ENCODE data around the gene JAKMIP2.
A peak's percentile ranks its signal among the peaks of the same experiment; 100 is the strongest.
"Not testable (repeated sequence)": the region's sequence is repeated elsewhere in the genome, so short reads cannot be mapped to it uniquely, and the experiment has no call there.

JAKMIP2 gene

DNA sequence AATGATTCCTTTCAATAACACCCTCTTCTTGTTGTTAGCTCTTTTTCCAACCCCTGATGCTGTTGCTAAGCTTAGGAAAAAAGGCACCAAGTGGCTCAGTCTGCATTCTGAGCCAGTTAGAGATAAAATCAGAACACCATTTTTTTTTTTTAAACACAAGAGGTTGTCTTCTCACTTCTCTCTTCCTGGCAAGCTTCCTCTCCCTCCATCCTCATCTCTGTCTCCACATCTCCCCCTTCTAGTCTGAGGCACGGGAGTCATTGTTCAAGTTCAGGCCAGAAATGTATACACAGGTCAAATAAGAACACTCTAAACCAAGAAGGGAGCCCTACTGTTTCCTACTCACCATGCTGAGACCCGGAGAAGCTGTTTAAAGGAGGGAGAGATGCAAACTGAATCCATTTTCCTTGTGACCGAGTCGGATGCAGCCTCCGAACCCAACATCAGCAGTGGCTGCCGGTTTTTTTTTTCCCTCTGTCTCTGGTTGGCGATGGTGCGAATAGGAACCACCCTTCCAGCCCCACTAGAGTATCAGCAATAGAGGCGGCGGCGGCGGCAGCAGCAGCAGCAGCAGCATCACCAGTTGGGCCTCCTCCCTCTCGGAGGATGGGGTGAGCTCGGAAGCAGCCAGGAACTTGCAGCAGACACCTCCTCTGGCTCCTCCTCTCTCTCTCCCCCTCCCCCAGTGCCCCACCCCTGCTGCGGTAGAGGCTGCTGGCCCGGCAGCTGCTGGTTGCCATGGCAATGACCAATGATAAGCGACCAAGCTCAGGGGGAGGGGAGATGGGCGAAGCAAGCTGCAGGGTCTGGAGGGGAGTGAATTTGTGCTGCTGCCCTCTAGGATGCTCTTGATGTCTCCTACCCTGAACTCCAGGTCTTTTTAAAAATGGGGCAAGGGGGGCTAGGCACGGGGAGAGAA is at the start of gene JAKMIP2:
Gene JAKMIP2, minus strand, starts transcription at position 619 of the 919 bp plus-strand sequence. CDS start 110,922 bp downstream, outside the sequence.
- peak; percentile 89 for DNase-seq

- DNase-seq = no peak
Observed at GRCh38 chr5:147831465-147831864, 48.9 kb upstream of the JAKMIP2 start, which contains the start of gene SPINK1. SPINK1 (minus strand) TSS chr5:147831671; CDS start chr5:147831577, 94 bp downstream.

DNA sequence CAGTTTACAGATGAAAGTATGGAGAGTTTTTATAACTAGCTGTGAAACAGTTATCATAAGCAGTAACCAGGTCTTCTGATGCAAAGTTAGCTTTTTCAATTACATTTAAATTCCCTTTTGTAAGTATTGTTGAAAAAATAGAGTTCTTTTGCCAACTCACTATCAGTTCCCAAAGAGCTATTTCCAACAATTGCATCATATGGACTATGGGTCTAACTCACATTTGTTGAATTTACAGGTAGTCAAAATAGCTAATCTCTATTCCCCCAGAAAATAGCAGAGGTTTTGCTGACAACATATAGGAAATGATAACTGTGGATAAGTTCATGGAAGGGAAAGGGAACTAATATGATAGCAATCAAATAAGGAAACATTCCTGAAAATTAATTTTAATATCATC is 47.5 kb upstream of the JAKMIP2 start:
- no peak for DNase-seq

DNA sequence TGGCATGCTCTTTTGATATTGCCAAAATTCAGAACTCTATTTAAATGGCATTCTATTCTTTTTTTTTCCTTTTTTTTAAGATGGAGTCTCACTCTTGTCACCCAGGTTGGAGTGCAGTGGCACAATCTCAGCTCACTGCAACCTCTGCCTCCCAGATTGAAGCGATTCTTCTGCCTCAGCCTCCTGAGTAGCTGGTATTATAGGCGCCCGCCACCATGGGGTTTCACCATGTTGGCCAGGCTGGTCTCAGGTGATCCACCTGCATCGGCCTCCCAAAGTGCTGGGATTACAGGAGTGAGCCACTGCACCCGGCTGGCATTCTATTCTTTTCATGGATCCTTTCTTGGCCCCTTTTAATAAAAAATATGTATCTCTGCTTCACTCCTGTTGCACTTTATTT is 44.5 kb upstream of the JAKMIP2 start:
- not testable (repeated sequence) for DNase-seq

DNA sequence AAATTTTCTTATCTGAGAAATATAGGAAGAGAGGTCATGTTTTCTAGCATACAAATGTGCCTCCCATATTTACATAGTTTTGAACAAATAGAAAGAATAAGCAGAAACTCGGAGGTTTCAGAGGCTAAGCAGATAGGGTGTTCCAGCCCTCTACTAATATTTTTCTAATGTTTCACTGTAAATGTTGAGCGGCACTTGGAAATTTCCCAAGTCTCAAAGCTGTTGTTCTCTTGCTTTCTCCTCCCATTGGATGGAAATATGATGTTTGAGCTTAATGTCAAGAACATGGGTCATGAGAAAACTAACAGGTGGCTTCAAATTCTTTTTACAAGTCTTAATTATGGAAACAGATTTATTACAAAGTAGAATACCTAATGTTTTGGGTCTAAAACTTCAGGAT is 43.8 kb upstream of the JAKMIP2 start:
- no peak for DNase-seq

DNA sequence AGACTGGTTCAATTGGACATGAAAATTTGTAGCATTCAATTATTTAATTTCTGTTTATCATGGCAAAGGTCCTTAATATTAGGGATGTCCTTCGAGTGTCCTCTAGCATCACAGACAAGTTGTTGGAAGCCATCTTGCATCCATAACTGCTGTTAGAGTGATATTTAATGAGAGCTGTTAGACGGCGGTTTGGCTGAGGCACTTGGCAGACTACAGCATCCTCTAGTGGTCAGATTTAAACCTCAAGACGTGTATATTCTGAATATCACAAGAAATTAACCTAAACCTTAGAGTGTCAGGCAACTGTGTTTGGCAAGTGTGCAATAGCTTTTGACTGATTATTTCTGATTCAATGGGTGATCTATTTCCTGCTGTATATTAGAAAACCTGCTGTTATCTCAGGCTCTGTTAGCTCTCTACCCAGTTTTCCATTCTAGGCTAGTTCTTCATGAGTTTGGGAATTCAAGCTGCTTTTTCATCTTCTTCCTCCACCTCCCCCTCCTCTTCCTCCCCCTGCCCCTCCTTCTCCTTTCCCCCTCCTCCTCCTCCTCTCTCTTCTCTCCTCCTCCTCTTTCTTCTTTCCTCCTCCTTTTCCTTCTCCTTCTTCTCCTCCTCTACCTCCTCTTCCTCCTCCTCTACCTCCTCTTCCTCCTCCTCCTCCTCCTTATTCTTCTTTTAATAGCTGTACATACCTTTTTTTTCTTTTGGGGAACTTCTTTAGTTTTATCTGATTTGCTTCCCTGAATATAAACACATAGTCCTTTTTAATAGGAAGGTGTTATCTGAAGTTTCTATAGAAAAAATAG is 40.4 kb upstream of the JAKMIP2 start:
- DNase-seq = no peak

GRCh38 chr5:147822222-147822621 is 39.7 kb upstream of the JAKMIP2 start:
- not testable (repeated sequence) for DNase-seq

GRCh38 chr5:147821766-147822165 is 39.2 kb upstream of the JAKMIP2 start:
- DNase-seq = no peak

GRCh38 chr5:147819261-147819770 is 36.8 kb upstream of the JAKMIP2 start:
- DNase-seq = no peak

GRCh38 chr5:147818290-147818689 is 35.8 kb upstream of the JAKMIP2 start:
- DNase-seq = no peak

GRCh38 chr5:147813696-147814095 is 31.2 kb upstream of the JAKMIP2 start:
- DNase-seq = no peak

- DNase-seq = no peak
Observed at GRCh38 chr5:147809830-147810666, 27.5 kb upstream of the JAKMIP2 start.

GRCh38 chr5:147805030-147805454 is 22.5 kb upstream of the JAKMIP2 start:
- DNase-seq = no peak

- no peak for DNase-seq
Observed at GRCh38 chr5:147804334-147804733, 21.8 kb upstream of the JAKMIP2 start.

DNA sequence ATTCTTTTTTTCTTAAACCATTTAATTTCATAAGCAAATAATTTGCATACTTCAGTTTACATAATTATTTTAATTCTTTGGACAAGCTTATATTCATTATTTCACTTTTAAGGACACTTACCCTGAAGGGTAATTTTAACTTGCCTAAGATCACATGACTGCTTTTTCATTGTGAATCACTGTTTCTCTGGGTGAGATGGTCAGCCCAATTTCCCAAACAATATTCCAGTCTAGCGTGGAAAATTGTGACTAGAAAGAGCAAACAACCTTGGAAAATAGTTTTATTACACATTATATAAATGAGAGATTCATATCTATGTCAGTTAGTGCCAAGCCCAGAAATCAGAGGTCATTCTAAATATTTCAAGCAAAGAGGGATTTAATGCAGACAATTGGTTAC is 21.4 kb upstream of the JAKMIP2 start:
- DNase-seq = no peak

DNA sequence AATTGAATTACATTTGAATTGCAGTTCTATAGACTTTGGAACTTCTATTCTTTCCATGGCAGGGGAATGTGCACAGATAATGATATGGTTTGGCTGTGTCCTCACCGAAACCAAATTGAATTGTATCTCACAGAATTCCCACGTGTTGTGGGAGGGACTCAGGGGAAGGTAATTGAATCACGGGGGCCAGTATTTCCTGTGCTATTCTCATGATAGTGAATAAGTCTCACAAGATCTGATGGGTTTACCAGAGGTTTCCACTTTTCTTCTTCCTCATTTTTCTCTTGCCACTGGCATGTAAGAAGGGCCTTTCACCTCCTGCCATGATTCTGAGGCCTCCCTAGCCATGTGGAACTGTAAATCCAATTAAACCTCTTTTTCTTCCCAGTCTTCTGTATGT is 20.6 kb upstream of the JAKMIP2 start:
- not testable (repeated sequence) for DNase-seq

DNA sequence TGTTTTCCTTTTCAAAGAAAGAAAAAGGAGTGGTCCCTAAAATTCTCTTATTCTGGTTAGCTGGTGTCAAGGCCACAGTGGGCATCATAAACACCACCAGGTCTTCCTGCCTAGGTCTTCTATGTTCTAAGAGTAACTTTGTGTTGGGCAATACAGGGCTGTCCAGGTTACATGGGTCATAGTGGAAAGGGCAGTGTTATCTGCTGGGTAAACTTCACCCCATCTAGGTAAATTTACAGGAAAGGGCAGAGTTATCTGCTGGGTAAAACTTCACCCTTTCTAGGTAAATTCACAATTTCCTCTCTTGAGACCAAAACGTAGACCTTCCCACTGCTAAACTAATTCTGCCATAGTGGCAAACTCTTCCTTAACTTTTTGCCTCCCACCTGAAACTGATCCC is 18.9 kb upstream of the JAKMIP2 start:
- DNase-seq = no peak

DNA sequence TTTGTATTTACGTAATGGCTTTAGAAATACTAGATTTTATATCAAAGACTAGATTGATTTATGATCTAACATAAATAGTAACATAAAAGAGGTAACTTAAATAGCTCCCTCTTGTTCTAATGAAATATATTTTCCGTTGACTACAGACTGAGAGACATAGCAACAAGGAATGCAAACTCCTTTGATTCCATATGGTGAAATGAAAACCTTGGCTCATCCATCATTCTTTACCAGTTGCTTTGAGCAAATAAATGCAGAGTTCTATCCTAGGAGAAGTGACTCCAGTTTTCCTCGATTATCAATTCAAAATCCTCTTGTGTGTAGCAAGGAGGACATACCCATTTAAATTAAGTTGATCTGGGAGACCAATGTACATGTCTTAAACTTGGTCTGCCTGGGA is 18.0 kb upstream of the JAKMIP2 start:
- no peak for DNase-seq

DNA sequence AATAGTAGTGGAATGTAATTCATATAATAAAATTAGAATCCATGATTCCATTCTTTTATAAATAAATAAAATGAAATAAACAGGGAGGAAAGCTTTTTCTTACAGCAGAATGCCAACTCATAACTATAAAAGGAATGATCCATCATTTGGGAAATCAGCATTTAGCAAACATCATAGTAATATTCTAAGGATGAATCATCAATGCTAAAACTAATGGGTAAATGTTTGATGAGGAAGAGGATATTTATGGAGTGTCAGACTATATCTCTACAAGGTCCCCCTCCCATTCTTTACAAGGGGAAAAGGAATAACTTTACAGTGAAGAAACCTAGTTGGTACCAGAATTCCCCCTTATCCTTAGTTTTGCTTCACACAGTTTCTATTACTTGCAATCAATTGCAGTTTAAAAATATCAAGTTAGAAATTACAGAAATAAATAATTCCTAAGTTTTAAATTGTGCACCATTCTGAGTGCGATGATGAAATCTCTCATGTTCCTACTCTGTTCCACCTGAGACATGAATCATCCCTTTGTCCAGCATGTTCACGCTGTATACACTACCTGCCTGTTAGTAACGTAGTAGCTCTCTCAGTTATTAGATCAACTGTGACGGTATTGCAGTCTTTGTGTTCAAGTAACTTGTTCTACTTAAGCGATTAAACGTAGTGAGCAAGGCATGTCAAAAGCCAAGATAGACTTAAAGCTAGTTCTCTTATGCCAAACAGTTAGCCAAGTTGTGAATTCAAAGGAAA is 14.2 kb upstream of the JAKMIP2 start:
- no peak for DNase-seq

GRCh38 chr5:147791181-147791580 is 8.7 kb upstream of the JAKMIP2 start:
- peak; percentile 57 for DNase-seq

- no peak for DNase-seq
Observed at GRCh38 chr5:147789820-147790219, 7.3 kb upstream of the JAKMIP2 start.

GRCh38 chr5:147788023-147788422 is 5.5 kb upstream of the JAKMIP2 start:
- DNase-seq = no peak
